ENCODE measurements around the gene RASGRP1.

- TF ChIP-seq CTCF (IDR thresholded peaks at IDR 0.05) = no peak
- TF ChIP-seq POLR2A (IDR thresholded peaks at IDR 0.05) = no peak
Measured at GRCh38 chr15:38482572-38482971, 82.0 kb downstream of the RASGRP1 start.

Measured in testis (tissue), 2 donors.